Measurements from ENCODE around the gene GNGT2. TPM values are rescaled to one million over a fixed set of nuclear protein-coding genes. Genes with fewer than 3 reads are reported as not detected.

Gene GNGT2
- total RNA-seq, 4 donors from 2014 or later, result 1.2 TPM; not detected in 2

DNA sequence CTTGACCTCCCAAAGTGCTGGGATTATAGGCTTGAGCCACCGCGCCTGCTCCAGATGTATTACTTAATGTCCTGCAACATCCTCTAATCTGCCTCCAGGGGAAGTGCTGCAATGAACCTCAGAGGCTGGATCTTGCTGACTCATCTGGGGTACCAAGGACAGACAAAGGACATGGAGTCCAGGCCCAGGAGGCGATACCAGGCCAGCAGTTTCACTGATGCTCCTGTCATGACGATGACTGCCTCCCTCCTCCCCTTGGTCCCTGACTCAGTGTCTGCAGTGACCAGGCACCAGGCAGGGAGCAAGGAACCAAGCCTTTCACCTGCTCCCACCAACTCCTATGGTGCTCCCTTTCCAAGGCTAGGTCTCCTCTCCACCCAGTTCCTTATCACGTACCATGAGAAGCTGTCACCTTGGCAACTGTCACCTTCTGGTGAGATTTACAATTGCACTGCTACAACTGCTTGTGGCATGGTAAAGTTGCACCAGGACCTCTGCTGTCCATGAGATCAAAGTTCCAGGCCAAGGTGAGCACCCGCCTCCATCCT lies 41.8 kb upstream of the GNGT2 start:
- Histone ChIP-seq H3K27ac (no peak overlapping the region), H3K4me3 (no peak overlapping the region), H3K4me1 (peaks cover 0 to 9% (median 0%) of the 10 kb centered on the region in 3 donors), H3K9me3 (no peaks in the 10 kb centered on the region), H3K36me3 (no peaks in the 10 kb centered on the region), H3K27me3 (peaks cover 22% of the 10 kb centered on the region)
- 80 to 84% methylated on average over 2 to 3 of the region's 6 CpGs for WGBS, 2 donors (ENCODE audit: low coverage in 1 of 2)
- TF ChIP-seq EP300 (IDR thresholded peaks at IDR 0.05), result no peak
- no peak for TF ChIP-seq POLR2AphosphoS5 (IDR thresholded peaks at IDR 0.05)
- TF ChIP-seq POLR2A (IDR thresholded peaks at IDR 0.05), result no peak
- TF ChIP-seq, protein P1, sequence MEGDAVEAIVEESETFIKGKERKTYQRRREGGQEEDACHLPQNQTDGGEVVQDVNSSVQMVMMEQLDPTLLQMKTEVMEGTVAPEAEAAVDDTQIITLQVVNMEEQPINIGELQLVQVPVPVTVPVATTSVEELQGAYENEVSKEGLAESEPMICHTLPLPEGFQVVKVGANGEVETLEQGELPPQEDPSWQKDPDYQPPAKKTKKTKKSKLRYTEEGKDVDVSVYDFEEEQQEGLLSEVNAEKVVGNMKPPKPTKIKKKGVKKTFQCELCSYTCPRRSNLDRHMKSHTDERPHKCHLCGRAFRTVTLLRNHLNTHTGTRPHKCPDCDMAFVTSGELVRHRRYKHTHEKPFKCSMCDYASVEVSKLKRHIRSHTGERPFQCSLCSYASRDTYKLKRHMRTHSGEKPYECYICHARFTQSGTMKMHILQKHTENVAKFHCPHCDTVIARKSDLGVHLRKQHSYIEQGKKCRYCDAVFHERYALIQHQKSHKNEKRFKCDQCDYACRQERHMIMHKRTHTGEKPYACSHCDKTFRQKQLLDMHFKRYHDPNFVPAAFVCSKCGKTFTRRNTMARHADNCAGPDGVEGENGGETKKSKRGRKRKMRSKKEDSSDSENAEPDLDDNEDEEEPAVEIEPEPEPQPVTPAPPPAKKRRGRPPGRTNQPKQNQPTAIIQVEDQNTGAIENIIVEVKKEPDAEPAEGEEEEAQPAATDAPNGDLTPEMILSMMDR (IDR thresholded peaks at IDR 0.05), result no peak
- no peak for ATAC-seq

- ATAC-seq, result no peak
- TF ChIP-seq, protein P1 (IDR thresholded peaks at IDR 0.05), result no peak
- TF ChIP-seq POLR2AphosphoS5 (IDR thresholded peaks at IDR 0.05) (no peak), EP300 (IDR thresholded peaks at IDR 0.05) (no peak), POLR2A (IDR thresholded peaks at IDR 0.05) (no peak)
- WGBS, 2 donors (ENCODE audit: low coverage in 1 of 2), result 90 to 100% methylated on average over 5 to 6 of the region's 12 CpGs
These were observed 39.6 kb upstream of the GNGT2 start for GRCh38 chr17:49249890-49250522.

DNA sequence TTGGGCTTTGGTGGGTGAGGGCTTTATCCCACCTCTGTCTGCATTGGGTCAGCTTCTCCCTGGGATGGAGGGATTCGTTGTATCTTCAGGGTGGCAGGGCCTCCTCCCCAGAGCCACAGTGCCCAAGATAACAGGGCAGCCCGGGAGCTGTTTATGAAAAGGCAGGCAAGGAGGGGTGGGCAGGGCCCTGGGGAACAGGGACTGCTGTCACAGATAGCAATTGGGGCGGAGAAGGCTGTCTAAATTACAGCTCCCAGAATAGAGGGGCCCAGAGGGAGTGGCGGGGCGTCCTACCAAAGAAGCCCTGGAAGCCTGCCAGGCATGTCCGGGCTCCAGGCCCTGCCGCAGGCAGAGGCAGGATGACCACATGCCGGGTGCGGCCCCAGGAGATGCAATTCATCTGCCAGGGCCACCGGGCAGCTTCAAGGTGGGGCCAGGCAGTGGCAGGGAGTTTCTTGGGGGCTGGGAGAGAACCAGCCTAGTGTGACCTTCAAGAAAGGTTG lies 39.0 kb upstream of the GNGT2 start:
- WGBS, 2 donors (ENCODE audit: low coverage in 1 of 2), result no CpG with 5 or more reads among the region's 10 CpGs
- H3K4me3 ChIP-seq, result no peak overlapping the region
- no peak overlapping the region for H3K27ac ChIP-seq
- peaks cover 34% of the 10 kb centered on the region for H3K27me3 ChIP-seq
- ATAC-seq, result no peak
- no peaks in the 10 kb centered on the region for H3K36me3 ChIP-seq
- peaks cover 0 to 9% (median 0%) of the 10 kb centered on the region in 3 donors for H3K4me1 ChIP-seq
- no peak for TF ChIP-seq POLR2A (IDR thresholded peaks at IDR 0.05)
- TF ChIP-seq, protein P1 (IDR thresholded peaks at IDR 0.05), result no peak
- no peak for TF ChIP-seq EP300 (IDR thresholded peaks at IDR 0.05)
- no peak for TF ChIP-seq POLR2AphosphoS5 (IDR thresholded peaks at IDR 0.05)
- no peaks in the 10 kb centered on the region for H3K9me3 ChIP-seq

More at GRCh38 chr17:49249890-49250522, 39.6 kb upstream of the GNGT2 start:
- Histone ChIP-seq H3K9me3 (no peaks in the 10 kb centered on the region), H3K27ac (no peak overlapping the region), H3K36me3 (no peaks in the 10 kb centered on the region), H3K4me1 (peaks cover 0 to 9% (median 0%) of the 10 kb centered on the region in 3 donors), H3K27me3 (peaks cover 34% of the 10 kb centered on the region), H3K4me3 (no peak overlapping the region)

- TF ChIP-seq POLR2A (IDR thresholded peaks at IDR 0.05) (no peak), POLR2AphosphoS5 (IDR thresholded peaks at IDR 0.05) (no peak), EP300 (IDR thresholded peaks at IDR 0.05) (no peak)
- TF ChIP-seq, protein P1 (IDR thresholded peaks at IDR 0.05), result no peak
- Histone ChIP-seq H3K9me3 (no peaks in the 10 kb centered on the region), H3K27me3 (peaks cover 34% of the 10 kb centered on the region), H3K36me3 (no peaks in the 10 kb centered on the region), H3K4me3 (no peak overlapping the region), H3K27ac (no peak overlapping the region), H3K4me1 (peaks cover 0 to 9% (median 0%) of the 10 kb centered on the region in 3 donors)
- ATAC-seq, result no peak
- 91 to 95% methylated on average over 6 to 7 of the region's 7 CpGs for WGBS, 2 donors (ENCODE audit: low coverage in 1 of 2)
These were observed 37.6 kb upstream of the GNGT2 start for GRCh38 chr17:49247944-49248343.

GRCh38 chr17:49244839-49245238 lies 34.5 kb upstream of the GNGT2 start:
- 94 to 100% methylated on average over 2 of the region's 4 CpGs for WGBS, 2 donors (ENCODE audit: low coverage in 1 of 2)
- peaks cover 34% of the 10 kb centered on the region for H3K27me3 ChIP-seq

More at GRCh38 chr17:49244839-49245238, 34.5 kb upstream of the GNGT2 start:
- peaks cover 0 to 9% (median 0%) of the 10 kb centered on the region in 3 donors for H3K4me1 ChIP-seq
- no peak for ATAC-seq
- H3K9me3 ChIP-seq, result no peaks in the 10 kb centered on the region
- no peak overlapping the region for H3K4me3 ChIP-seq
- TF ChIP-seq POLR2AphosphoS5 (IDR thresholded peaks at IDR 0.05), result no peak
- no peak for TF ChIP-seq EP300 (IDR thresholded peaks at IDR 0.05)
- no peak for TF ChIP-seq POLR2A (IDR thresholded peaks at IDR 0.05)
- TF ChIP-seq, protein P1 (IDR thresholded peaks at IDR 0.05), result no peak
- H3K27ac ChIP-seq, result no peak overlapping the region
- no peaks in the 10 kb centered on the region for H3K36me3 ChIP-seq

Data from gastroesophageal sphincter (tissue), 4 donors.